ENCODE data around the gene ABCA8. TPM values are rescaled to one million over a fixed set of nuclear protein-coding genes. Genes with fewer than 3 reads are reported as not detected.

ABCA8 gene
- total RNA-seq, 1 experiment from 2014 or later = 0.15 TPM

GRCh38 chr17:68937890-68938514 is 17.2 kb downstream of the ABCA8 start:
- Mint-ChIP-seq H3K27ac (no peak overlapping the region), H3K4me1 (no peaks in the 10 kb centered on the region), H3K4me3 (no peak overlapping the region), H3K36me3 (no peaks in the 10 kb centered on the region), H3K27me3 (ENCODE audit: low read depth) (no peaks in the 10 kb centered on the region), H3K9me3 (no peaks in the 10 kb centered on the region)
- ATAC-seq (no peak), DNase-seq (ENCODE audit: low spot score) (no peak)
- ChIA-PET POLR2A (no interaction called here), CTCF (no interaction called here)
- no peak for TF ChIP-seq CBFB (CRISPR knock-in tag; IDR thresholded peaks at IDR 0.05; ENCODE audit: low read depth)
- no peak for TF ChIP-seq ZBTB43 (CRISPR knock-in tag; IDR thresholded peaks at IDR 0.05)
- TF ChIP-seq ATF2 (CRISPR knock-in tag; IDR thresholded peaks at IDR 0.05; ENCODE audit: borderline replicate concordance, low read depth) = no peak
- TF ChIP-seq ZNF219 (CRISPR knock-in tag; IDR thresholded peaks at IDR 0.05; ENCODE audit: borderline replicate concordance) = no peak
- no peak for TF ChIP-seq KAT7 (CRISPR knock-in tag; IDR thresholded peaks at IDR 0.05; ENCODE audit: borderline replicate concordance)
- TF ChIP-seq OVOL2 (CRISPR knock-in tag; IDR thresholded peaks at IDR 0.05; ENCODE audit: borderline replicate concordance) = no peak
- TF ChIP-seq FOXP1 (CRISPR knock-in tag; IDR thresholded peaks at IDR 0.05; ENCODE audit: borderline replicate concordance) = no peak
- TF ChIP-seq IRF2 (CRISPR knock-in tag; IDR thresholded peaks at IDR 0.05; ENCODE audit: borderline replicate concordance, low read depth) = no peak
- no peak for TF ChIP-seq ZNF138 (CRISPR knock-in tag; conservative IDR thresholded peaks at IDR 0.05)
- no peak for TF ChIP-seq ZSCAN18 (CRISPR knock-in tag; IDR thresholded peaks at IDR 0.05)
- no peak for TF ChIP-seq EMX1 (CRISPR knock-in tag; IDR thresholded peaks at IDR 0.05)
- no peak for TF ChIP-seq ZNF121 (CRISPR knock-in tag; IDR thresholded peaks at IDR 0.05)
- TF ChIP-seq MXD4 (CRISPR knock-in tag; IDR thresholded peaks at IDR 0.05; ENCODE audit: borderline replicate concordance) = no peak
- TF ChIP-seq ZNF671 (CRISPR knock-in tag; IDR thresholded peaks at IDR 0.05) = no peak
- TF ChIP-seq ZNF425 (CRISPR knock-in tag; conservative IDR thresholded peaks at IDR 0.05) = no peak
- no peak for TF ChIP-seq FOXK1 (CRISPR knock-in tag; IDR thresholded peaks at IDR 0.05)
- TF ChIP-seq ERG (CRISPR knock-in tag; IDR thresholded peaks at IDR 0.05) = no peak

GRCh38 chr17:68927516-68927915 is 27.7 kb downstream of the ABCA8 start:
- no peak overlapping the region; the same call in 1 of the 2 replicates for H3K27ac Mint-ChIP-seq
- H3K4me3 Mint-ChIP-seq = no peak overlapping the region
- ChIA-PET CTCF (no interaction called here), POLR2A (no interaction called here)
- DNase-seq (ENCODE audit: low spot score) (no peak), ATAC-seq (no peak)
- no peaks in the 10 kb centered on the region for H3K27me3 Mint-ChIP-seq (ENCODE audit: low read depth)
- H3K36me3 Mint-ChIP-seq = no peaks in the 10 kb centered on the region
- peaks cover 33% of the 10 kb centered on the region for H3K4me1 Mint-ChIP-seq
- H3K9me3 Mint-ChIP-seq = no peaks in the 10 kb centered on the region
- no peak for TF ChIP-seq ZNF281 (CRISPR knock-in tag; IDR thresholded peaks at IDR 0.05)
- no peak for TF ChIP-seq E2F5 (CRISPR knock-in tag; IDR thresholded peaks at IDR 0.05)
- TF ChIP-seq ZMAT4 (CRISPR knock-in tag; IDR thresholded peaks at IDR 0.05) = no peak
- TF ChIP-seq ZSCAN18 (CRISPR knock-in tag; IDR thresholded peaks at IDR 0.05) = no peak
- TF ChIP-seq SMAD4 (CRISPR knock-in tag; IDR thresholded peaks at IDR 0.05) = no peak
- TF ChIP-seq KAT7 (CRISPR knock-in tag; IDR thresholded peaks at IDR 0.05; ENCODE audit: borderline replicate concordance) = no peak
- no peak for TF ChIP-seq RELA (CRISPR knock-in tag; IDR thresholded peaks at IDR 0.05; ENCODE audit: borderline replicate concordance)
